ENCODE data around the gene SALL3.

- TF ChIP-seq CTCF (IDR thresholded peaks at IDR 0.05; ENCODE audit: insufficient read depth, low read length) (no peak), POLR2AphosphoS5 (IDR thresholded peaks at IDR 0.05; ENCODE audit: low read depth) (no peak), REST (IDR thresholded peaks at IDR 0.05; ENCODE audit: insufficient replicate concordance, low read depth) (no peak), SPI1 (IDR thresholded peaks at IDR 0.05; ENCODE audit: borderline replicate concordance, low read depth) (no peak), GABPA (IDR thresholded peaks at IDR 0.05; ENCODE audit: low read depth) (no peak)
These were observed 34.0 kb upstream of the SALL3 start for GRCh38 chr18:78945628-78946027.

Data from HL-60 (cell line).